Measurements from ENCODE around the gene OR4D2. TPM values are rescaled to one million over a fixed set of nuclear protein-coding genes. Genes with fewer than 3 reads are reported as not detected.

Gene OR4D2
- polyA plus RNA-seq, 1 experiment = not detected

- DNase-seq (ENCODE audit: low read depth, low spot score) = no peak
- CTCF ChIA-PET = no interaction called here
- H3K9me3 ChIP-seq (ENCODE audit: control insufficient read depth, insufficient read depth, low read length) = no peaks in the 10 kb centered on the region
- TF ChIP-seq CTCF (IDR thresholded peaks at IDR 0.05; ENCODE audit: low read depth, low read length) = no peak
- H3K27ac ChIP-seq (ENCODE audit: low read depth, low read length) = no peak overlapping the region
- H3K4me3 ChIP-seq (ENCODE audit: low read depth, low read length) = no peak overlapping the region
- POLR2A ChIA-PET = no interaction called here
- no peaks in the 10 kb centered on the region for H3K27me3 ChIP-seq (ENCODE audit: control insufficient read depth, insufficient read depth, low read length)
Observed at GRCh38 chr17:58205936-58206335, 39.2 kb downstream of the OR4D2 start.

- no peak for DNase-seq (ENCODE audit: low read depth, low spot score)
- no peak overlapping the region for H3K27ac ChIP-seq (ENCODE audit: low read depth, low read length)
- CTCF ChIA-PET = no interaction called here
- POLR2A ChIA-PET = no interaction called here
- H3K27me3 ChIP-seq (ENCODE audit: control insufficient read depth, insufficient read depth, low read length) = no peaks in the 10 kb centered on the region
- H3K9me3 ChIP-seq (ENCODE audit: control insufficient read depth, insufficient read depth, low read length) = no peaks in the 10 kb centered on the region
- no peak for TF ChIP-seq CTCF (IDR thresholded peaks at IDR 0.05; ENCODE audit: low read depth, low read length)
- H3K4me3 ChIP-seq (ENCODE audit: low read depth, low read length) = no peak overlapping the region
Observed at GRCh38 chr17:58207451-58207850, 40.7 kb downstream of the OR4D2 start.

- POLR2A ChIA-PET = no interaction called here
- Histone ChIP-seq H3K27me3 (ENCODE audit: control insufficient read depth, insufficient read depth, low read length) (no peaks in the 10 kb centered on the region), H3K9me3 (ENCODE audit: control insufficient read depth, insufficient read depth, low read length) (no peaks in the 10 kb centered on the region), H3K4me3 (ENCODE audit: low read depth, low read length) (no peak overlapping the region), H3K27ac (ENCODE audit: low read depth, low read length) (no peak overlapping the region)
- no peak for TF ChIP-seq CTCF (IDR thresholded peaks at IDR 0.05; ENCODE audit: low read depth, low read length)
- no peak for DNase-seq (ENCODE audit: low read depth, low spot score)
- CTCF ChIA-PET = no interaction called here
Observed at GRCh38 chr17:58208344-58208743, 41.6 kb downstream of the OR4D2 start.

GRCh38 chr17:58210922-58211321, 44.1 kb downstream of the OR4D2 start:
- no peak for DNase-seq (ENCODE audit: low read depth, low spot score)
- no peaks in the 10 kb centered on the region for H3K9me3 ChIP-seq (ENCODE audit: control insufficient read depth, insufficient read depth, low read length)
- ChIA-PET POLR2A (no interaction called here), CTCF (interaction anchor here (0.7 kb wide), 1 partner anchor 11 kb away, joined by 3 read pairs; no protein-coding TSS in a partner anchor)
- H3K4me3 ChIP-seq (ENCODE audit: low read depth, low read length) = no peak overlapping the region
- H3K27me3 ChIP-seq (ENCODE audit: control insufficient read depth, insufficient read depth, low read length) = no peaks in the 10 kb centered on the region
- no peak overlapping the region for H3K27ac ChIP-seq (ENCODE audit: low read depth, low read length)
- TF ChIP-seq CTCF (IDR thresholded peaks at IDR 0.05; ENCODE audit: low read depth, low read length) = no peak

- ChIA-PET CTCF (interaction anchor here (3.0 kb wide), 1 partner anchor 34 kb away, joined by 15 read pairs; no protein-coding TSS in a partner anchor), POLR2A (no interaction called here)
- H3K27ac ChIP-seq (ENCODE audit: low read depth, low read length) = no peak overlapping the region
- no peaks in the 10 kb centered on the region for H3K9me3 ChIP-seq (ENCODE audit: control insufficient read depth, insufficient read depth, low read length)
- no peak for DNase-seq (ENCODE audit: low read depth, low spot score)
- H3K27me3 ChIP-seq (ENCODE audit: control insufficient read depth, insufficient read depth, low read length) = no peaks in the 10 kb centered on the region
- no peak overlapping the region for H3K4me3 ChIP-seq (ENCODE audit: low read depth, low read length)
- no peak for TF ChIP-seq CTCF (IDR thresholded peaks at IDR 0.05; ENCODE audit: low read depth, low read length)
Observed at GRCh38 chr17:58215685-58216084, 48.9 kb downstream of the OR4D2 start.
